AG04450 (cell line): ENCODE measurements around the gene MIPOL1. TPM values are rescaled to one million over a fixed set of nuclear protein-coding genes. Genes with fewer than 3 reads are reported as not detected.

Experiments
- CTCF ChIA-PET: fragments of 300-600, 350-600 bp; formaldehyde crosslinking; extraction: SDS; loops from one replicate; lab custom pipeline; 2022; ENCODE audit warnings: antibody characterized with exemption, inconsistent platforms; lab: Charles Lee
- POLR2A ChIA-PET: fragments of 350-600 bp; formaldehyde crosslinking; extraction: SDS; loops from one replicate; lab custom pipeline; 2021; ENCODE audit warnings: antibody characterized with exemption, inconsistent platforms; lab: Yijun Ruan, JAX
- DNase-seq: peaks from one replicate; pipeline ENCODE4 v3.0.0-alpha.2; 2011; ENCODE audit warnings: low read depth, low spot score
- H3K27ac ChIP-seq: one replicate; pipeline ENCODE4 v1.5.1; 2012; ENCODE audit warnings: low read depth, low read length, control low read depth
- H3K27me3 ChIP-seq: one replicate; pipeline ENCODE4 v1.6.0; 2012; ENCODE audit warnings: low read length; ENCODE audit not compliant: control insufficient read depth, insufficient read depth
- H3K4me3 ChIP-seq: 2 replicates; pipeline ENCODE4 v1.5.1; 2011; ENCODE audit warnings: mild to moderate bottlenecking, low read depth, low read length, control low read depth
- H3K9me3 ChIP-seq: 2 replicates; pipeline ENCODE4 v1.5.1; 2012; ENCODE audit warnings: low read length; ENCODE audit not compliant: control insufficient read depth, insufficient read depth
- polyA plus RNA-seq: library from polyadenylated mRNA; depleted of rRNA; stranded (reverse); fragments of >200 nt; gene quantifications from 2 replicates; pipeline ENCODE4 v1.2.3, GENCODE V29; 2011
- TF ChIP-seq, protein P1 (sequence below): IDR thresholded peaks from 2 replicates; pipeline ENCODE4 v1.5.1; 2011; ENCODE audit warnings: low read depth, low read length, control low read depth, inconsistent platforms

Gene MIPOL1
- polyA plus RNA-seq, 1 experiment = 7.0 TPM

DNA sequence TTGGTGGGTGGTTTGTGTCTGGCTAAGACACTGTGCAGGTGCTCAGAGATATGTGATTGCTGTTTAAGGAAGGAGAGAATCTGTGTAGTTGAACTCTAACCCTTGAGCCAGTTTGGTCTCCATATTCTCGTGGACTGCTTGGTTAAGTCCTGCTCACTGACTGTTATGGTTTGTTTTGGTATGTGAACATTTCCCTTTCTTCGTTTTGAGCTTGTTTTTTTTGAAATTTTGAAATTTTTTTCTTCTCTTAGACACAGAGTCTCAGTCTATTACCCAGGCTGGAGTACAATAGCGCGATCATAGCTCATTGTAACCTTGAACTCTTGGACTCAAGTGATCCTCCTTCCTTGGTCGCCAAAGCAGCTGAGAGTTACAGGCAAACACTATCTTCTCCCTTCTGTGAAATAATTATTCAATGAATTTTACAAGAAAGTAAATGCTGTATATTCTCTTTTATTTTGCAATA is 40.0 kb downstream of the MIPOL1 start:
- CTCF ChIA-PET = interaction anchor here (0.6 to 1.9 kb wide), 2 partner anchors 9 to 15 kb away, joined by 10 to 13 read pairs; no protein-coding TSS in a partner anchor

DNA sequence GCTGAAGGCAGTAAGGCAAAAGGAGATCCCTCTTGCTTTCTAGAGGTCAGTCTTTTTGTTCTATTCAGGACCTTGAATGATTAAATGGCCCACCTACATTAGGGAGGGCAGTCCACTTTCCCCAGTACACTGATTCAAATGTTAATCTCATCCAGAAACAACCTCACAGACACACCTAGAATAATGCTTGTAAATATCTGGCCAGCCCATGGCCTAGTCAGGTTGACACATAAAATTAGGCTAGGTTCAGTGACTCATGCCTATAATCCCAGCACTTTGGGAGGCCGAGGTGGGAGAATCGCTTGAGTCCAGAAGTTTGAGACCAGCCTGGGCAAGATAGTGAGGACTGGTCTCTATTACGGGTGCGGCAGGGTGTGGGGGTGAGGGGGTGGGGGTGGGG is 43.5 kb downstream of the MIPOL1 start:
- Histone ChIP-seq H3K27me3 (no peaks in the 10 kb centered on the region), H3K9me3 (no peaks in the 10 kb centered on the region), H3K4me3 (no peak overlapping the region), H3K27ac (no peak overlapping the region)
- CTCF ChIA-PET = interaction anchor here (1.8 to 2.9 kb wide), 2 partner anchors 10 to 634 kb away, joined by 7 to 38 read pairs; no protein-coding TSS in a partner anchor
- POLR2A ChIA-PET = no interaction called here
- TF ChIP-seq, protein P1, sequence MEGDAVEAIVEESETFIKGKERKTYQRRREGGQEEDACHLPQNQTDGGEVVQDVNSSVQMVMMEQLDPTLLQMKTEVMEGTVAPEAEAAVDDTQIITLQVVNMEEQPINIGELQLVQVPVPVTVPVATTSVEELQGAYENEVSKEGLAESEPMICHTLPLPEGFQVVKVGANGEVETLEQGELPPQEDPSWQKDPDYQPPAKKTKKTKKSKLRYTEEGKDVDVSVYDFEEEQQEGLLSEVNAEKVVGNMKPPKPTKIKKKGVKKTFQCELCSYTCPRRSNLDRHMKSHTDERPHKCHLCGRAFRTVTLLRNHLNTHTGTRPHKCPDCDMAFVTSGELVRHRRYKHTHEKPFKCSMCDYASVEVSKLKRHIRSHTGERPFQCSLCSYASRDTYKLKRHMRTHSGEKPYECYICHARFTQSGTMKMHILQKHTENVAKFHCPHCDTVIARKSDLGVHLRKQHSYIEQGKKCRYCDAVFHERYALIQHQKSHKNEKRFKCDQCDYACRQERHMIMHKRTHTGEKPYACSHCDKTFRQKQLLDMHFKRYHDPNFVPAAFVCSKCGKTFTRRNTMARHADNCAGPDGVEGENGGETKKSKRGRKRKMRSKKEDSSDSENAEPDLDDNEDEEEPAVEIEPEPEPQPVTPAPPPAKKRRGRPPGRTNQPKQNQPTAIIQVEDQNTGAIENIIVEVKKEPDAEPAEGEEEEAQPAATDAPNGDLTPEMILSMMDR = no peak
- no peak for DNase-seq

More for the DNA sequence above, 40.0 kb downstream of the MIPOL1 start:
- DNase-seq = no peak
- TF ChIP-seq, protein P1 = no peak
- Histone ChIP-seq H3K27me3 (no peaks in the 10 kb centered on the region), H3K4me3 (no peak overlapping the region), H3K9me3 (no peaks in the 10 kb centered on the region), H3K27ac (no peak overlapping the region)
- POLR2A ChIA-PET = no interaction called here

DNA sequence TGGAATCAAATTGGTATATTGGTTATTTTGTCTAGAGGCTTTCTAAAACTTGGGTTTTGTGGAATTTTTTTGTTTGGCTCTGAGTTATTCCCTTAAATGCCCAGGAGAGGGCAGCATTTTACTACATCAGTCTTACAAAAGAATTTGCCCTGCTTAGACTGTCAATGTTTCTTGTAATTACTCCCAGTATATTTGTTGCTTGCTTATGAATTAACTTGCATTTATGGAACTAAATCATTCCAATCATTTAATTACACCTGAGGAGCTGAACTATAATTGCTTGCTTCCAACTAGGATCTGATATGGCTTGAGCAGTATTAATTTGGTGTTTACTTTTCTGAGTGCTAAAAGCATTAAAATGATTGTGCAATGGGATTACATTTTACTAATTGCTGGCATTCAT is 48.7 kb downstream of the MIPOL1 start:
- Histone ChIP-seq H3K4me3 (no peak overlapping the region), H3K27me3 (no peaks in the 10 kb centered on the region), H3K27ac (no peak overlapping the region), H3K9me3 (no peaks in the 10 kb centered on the region)
- DNase-seq = peak; percentile 27
- POLR2A ChIA-PET = no interaction called here
- TF ChIP-seq, protein P1 = peak; percentile 72
- CTCF ChIA-PET = interaction anchor here (0.5 to 5.2 kb wide), 45 partner anchors 9 to 634 kb away, joined by 3 to 86 read pairs (median 3); partner anchors contain the start of genes FOXA1 and TTC6

DNA sequence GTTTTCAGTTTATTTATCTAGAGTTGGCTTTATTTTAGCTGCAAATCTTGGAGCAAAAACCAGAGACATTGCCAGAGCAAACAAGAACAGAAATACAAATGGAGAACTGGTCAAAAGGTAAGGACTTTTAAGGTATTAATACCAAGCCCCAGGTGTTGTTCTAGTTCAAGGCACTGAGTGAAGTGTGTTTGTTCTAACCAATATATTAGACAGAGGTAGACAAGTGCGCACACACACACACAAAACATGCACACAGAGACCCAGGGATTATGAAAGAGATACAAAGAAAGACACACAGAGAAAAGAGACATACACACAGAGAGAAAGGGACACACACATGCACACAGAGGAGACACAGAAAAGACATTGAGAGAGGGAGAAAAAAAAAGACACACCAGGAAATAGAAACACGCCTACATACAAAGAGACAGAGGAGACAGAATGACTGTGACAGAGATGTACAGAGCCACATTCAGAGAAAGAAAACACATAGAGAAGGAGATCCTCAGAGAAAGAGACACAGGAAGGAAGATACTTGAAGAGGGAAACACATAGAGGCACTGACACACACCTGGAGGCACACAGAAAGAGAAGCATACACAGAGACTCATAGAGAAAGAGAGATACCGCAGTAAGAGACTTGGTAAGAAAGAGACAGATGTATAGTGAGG is 50.2 kb downstream of the MIPOL1 start:
- H3K4me3 ChIP-seq = no peak overlapping the region
- no peaks in the 10 kb centered on the region for H3K27me3 ChIP-seq
- DNase-seq = no peak
- POLR2A ChIA-PET = no interaction called here
- CTCF ChIA-PET = interaction anchor here (2.6 kb wide), 1 partner anchor 350 kb away, joined by 14 read pairs; no protein-coding TSS in a partner anchor
- H3K9me3 ChIP-seq = no peaks in the 10 kb centered on the region
- TF ChIP-seq, protein P1 = no peak
- H3K27ac ChIP-seq = no peak overlapping the region

DNA sequence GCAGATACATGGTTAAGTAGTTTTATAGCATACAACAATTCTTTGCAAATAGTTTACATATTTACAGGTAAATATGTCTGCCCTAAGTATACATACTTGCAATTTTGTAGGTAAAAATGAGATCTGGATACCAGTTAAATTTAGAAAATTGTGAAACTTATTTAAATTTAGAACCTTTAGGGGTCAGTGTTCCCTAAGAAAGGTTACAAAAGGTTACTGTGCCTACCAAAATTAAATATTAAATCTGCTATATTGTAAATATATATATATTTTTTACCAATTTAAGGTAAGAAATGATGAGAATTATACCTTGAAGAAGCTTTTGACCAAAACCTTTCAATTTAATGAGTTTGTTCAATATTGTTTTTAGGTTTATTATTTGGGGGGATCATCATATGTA is 54.0 kb downstream of the MIPOL1 start:
- no peak for DNase-seq
- no peak overlapping the region for H3K4me3 ChIP-seq
- H3K9me3 ChIP-seq = no peaks in the 10 kb centered on the region
- TF ChIP-seq, protein P1 = no peak
- ChIA-PET POLR2A (no interaction called here), CTCF (interaction anchor here (0.7 to 3.5 kb wide), 6 partner anchors 11 to 623 kb away, joined by 3 to 26 read pairs (median 12); partner anchors contain the start of genes FOXA1 and TTC6)
- H3K27ac ChIP-seq = no peak overlapping the region
- H3K27me3 ChIP-seq = no peaks in the 10 kb centered on the region
